ENCODE measurements around the gene INPP5J. TPM values are rescaled to one million over a fixed set of nuclear protein-coding genes. Genes with fewer than 3 reads are reported as not detected.

Gene INPP5J
- total and polyA plus RNA-seq, 12 donors, result 7.9 to 31.7 (median 16.9) TPM

DNA sequence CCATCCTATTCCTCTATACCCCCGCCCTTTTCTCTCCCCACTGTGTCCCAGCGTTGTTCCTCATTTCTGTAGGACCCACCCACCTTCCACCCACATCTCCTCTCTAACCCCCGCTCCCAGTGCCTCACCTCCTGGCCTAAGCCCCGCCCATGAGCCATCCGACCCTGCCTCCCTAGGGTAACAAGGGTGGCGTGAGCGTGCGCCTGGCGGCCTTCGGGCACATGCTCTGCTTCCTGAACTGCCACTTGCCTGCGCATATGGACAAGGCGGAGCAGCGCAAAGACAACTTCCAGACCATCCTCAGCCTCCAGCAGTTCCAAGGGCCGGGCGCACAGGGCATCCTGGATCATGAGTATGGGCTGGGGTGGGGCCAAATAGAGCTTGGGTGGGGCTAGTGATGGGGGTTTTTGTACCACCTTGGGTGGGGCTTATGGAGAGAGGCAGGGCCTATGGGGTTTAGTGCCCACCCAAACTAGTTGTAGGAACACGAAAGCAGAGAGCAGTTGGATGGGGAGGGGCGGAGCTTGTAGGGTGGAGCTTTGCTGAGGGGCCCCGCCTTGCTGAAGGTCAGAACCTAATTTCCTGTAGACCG lies 4.5 kb downstream of the INPP5J start:
- 60% methylated on average over 19 of the region's 19 CpGs for WGBS, 2 donors
- no peaks in the 10 kb centered on the region for H3K27me3 ChIP-seq
- intact Hi-C loops (cut with DNase I), result no loop called here

DNA sequence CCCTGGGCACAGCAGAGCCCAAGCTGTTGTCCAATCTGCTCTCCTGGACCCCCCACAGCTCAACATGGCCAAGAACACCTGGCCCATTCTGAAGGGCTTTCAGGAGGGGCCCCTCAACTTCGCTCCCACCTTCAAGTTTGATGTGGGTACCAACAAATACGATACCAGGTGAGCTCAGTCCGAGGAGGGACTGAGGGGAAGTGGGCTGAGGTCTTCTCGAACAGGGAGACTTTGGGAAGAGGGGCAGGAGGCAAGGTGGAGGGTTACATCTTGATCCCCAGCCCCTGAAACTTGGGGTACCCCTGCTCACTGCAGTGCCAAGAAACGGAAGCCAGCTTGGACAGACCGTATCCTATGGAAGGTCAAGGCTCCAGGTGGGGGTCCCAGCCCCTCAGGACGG lies 5.4 kb downstream of the INPP5J start:
- TF ChIP-seq, protein P1, sequence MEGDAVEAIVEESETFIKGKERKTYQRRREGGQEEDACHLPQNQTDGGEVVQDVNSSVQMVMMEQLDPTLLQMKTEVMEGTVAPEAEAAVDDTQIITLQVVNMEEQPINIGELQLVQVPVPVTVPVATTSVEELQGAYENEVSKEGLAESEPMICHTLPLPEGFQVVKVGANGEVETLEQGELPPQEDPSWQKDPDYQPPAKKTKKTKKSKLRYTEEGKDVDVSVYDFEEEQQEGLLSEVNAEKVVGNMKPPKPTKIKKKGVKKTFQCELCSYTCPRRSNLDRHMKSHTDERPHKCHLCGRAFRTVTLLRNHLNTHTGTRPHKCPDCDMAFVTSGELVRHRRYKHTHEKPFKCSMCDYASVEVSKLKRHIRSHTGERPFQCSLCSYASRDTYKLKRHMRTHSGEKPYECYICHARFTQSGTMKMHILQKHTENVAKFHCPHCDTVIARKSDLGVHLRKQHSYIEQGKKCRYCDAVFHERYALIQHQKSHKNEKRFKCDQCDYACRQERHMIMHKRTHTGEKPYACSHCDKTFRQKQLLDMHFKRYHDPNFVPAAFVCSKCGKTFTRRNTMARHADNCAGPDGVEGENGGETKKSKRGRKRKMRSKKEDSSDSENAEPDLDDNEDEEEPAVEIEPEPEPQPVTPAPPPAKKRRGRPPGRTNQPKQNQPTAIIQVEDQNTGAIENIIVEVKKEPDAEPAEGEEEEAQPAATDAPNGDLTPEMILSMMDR (IDR thresholded peaks at IDR 0.05), result no peak
- no peak overlapping the region for H3K4me3 ChIP-seq
- WGBS, 2 donors, result 93 to 97% methylated on average over 7 of the region's 7 CpGs
- DNase-seq (no peak), ATAC-seq (no peak)
- H3K9me3 ChIP-seq, result no peaks in the 10 kb centered on the region
- peaks cover 0 to 20% (median 0%) of the 10 kb centered on the region in 9 donors for H3K36me3 ChIP-seq
- H3K27ac ChIP-seq, result no peak overlapping the region
- no peaks in the 10 kb centered on the region for H3K27me3 ChIP-seq
- peaks cover 0 to 10% (median 5%) of the 10 kb centered on the region in 9 donors for H3K4me1 ChIP-seq
- intact Hi-C loops (cut with DNase I), result no loop called here

More for the DNA sequence above, 4.5 kb downstream of the INPP5J start:
- TF ChIP-seq, protein P1 (IDR thresholded peaks at IDR 0.05), result no peak
- Histone ChIP-seq H3K4me3 (no peak overlapping the region), H3K4me1 (peaks cover 3 to 18% (median 13%) of the 10 kb centered on the region in 9 donors), H3K36me3 (peaks cover 0 to 20% (median 0%) of the 10 kb centered on the region in 9 donors), H3K9me3 (no peaks in the 10 kb centered on the region), H3K27ac (no peak overlapping the region)
- ATAC-seq (no peak), DNase-seq (no peak)

DNA sequence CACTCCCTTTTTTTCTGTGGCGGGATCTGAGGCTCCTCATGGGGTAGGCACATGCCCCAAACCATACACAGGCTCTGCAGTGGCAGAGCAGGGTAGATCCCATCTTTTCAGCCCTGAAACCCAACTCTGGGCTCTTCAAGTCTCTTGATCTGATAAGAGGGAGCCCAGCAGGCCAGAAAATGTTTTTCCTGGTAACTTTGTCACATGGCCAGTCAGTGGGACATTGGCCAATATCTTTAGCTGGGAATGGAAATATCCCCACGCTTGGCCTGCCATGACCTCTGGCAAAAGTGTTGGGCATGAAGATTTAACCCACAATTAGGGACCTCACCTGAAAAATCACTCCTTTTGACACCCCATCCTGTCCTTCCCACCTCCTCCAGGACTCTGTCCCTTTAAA lies 8.1 kb downstream of the INPP5J start:
- H3K4me1 ChIP-seq, result peaks cover 0 to 7% (median 0%) of the 10 kb centered on the region in 9 donors
- no peak overlapping the region for H3K4me3 ChIP-seq
- TF ChIP-seq, protein P1 (IDR thresholded peaks at IDR 0.05), result no peak
- H3K27ac ChIP-seq, result no peak overlapping the region
- no peaks in the 10 kb centered on the region for H3K27me3 ChIP-seq
- intact Hi-C loops (cut with DNase I), result no loop called here
- no peak for ATAC-seq
- peaks cover 0 to 20% (median 0%) of the 10 kb centered on the region in 9 donors for H3K36me3 ChIP-seq
- 70 to 72% methylated on average over 2 of the region's 2 CpGs for WGBS, 2 donors
- no peak for DNase-seq
- no peaks in the 10 kb centered on the region for H3K9me3 ChIP-seq

DNA sequence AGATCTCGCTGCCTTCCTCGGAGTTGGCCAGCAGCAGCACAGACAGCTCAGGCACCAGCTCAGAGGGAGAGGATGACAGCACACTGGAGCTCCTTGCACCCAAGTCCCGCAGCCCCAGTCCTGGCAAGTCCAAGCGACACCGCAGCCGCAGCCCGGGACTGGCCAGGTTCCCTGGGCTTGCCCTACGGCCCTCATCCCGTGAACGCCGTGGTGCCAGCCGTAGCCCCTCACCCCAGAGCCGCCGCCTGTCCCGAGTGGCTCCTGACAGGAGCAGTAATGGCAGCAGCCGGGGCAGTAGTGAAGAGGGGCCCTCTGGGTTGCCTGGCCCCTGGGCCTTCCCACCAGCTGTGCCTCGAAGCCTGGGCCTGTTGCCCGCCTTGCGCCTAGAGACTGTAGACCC lies 11.1 kb downstream of the INPP5J start:
- Histone ChIP-seq H3K4me3 (no peak overlapping the region), H3K27ac (no peak overlapping the region), H3K36me3 (peaks cover 0 to 15% (median 0%) of the 10 kb centered on the region in 9 donors), H3K9me3 (no peaks in the 10 kb centered on the region), H3K27me3 (peaks cover 0 to 11% (median 0%) of the 10 kb centered on the region in 7 donors), H3K4me1 (peaks cover 0 to 7% (median 0%) of the 10 kb centered on the region in 9 donors)
- intact Hi-C loops (cut with DNase I), result no loop called here
- TF ChIP-seq, protein P1 (IDR thresholded peaks at IDR 0.05), result no peak
- DNase-seq (no peak), ATAC-seq (peak in 1 of 8 donors; percentile 23)
- WGBS, 2 donors, result 94 to 96% methylated on average over 19 of the region's 19 CpGs

All from heart right ventricle (tissue), 16 donors.